PC-3 (cell line): Measurements from ENCODE around the gene SCAPER.

Experiments
- CTCF ChIP-seq: fragments of 300-600 bp; sonication (generic); conservative IDR thresholded peaks from 2 replicates; pipeline ENCODE4 v1.5.1; 2017; ENCODE audit warnings: antibody characterized with exemption, low read depth, mild to moderate bottlenecking, low read length
- EZH2 ChIP-seq: fragments of 300-600 bp; sonication (generic); IDR thresholded peaks from one replicate; pipeline ENCODE4 v1.6.1; 2017; ENCODE audit warnings: antibody characterized with exemption, mild to moderate bottlenecking, low read length; ENCODE audit not compliant: unreplicated experiment
- EZH2phosphoT487 ChIP-seq: fragments of 300-600 bp; sonication (generic); IDR thresholded peaks from 2 replicates; pipeline ENCODE4 v1.6.1; 2018; ENCODE audit warnings: mild to moderate bottlenecking, antibody characterized with exemption, low read length, borderline replicate concordance

- no peak for TF ChIP-seq EZH2
- TF ChIP-seq CTCF: no peak
- TF ChIP-seq EZH2phosphoT487: no peak
Measured at GRCh38 chr15:76637166-76637565, 268.0 kb downstream of the SCAPER start.
